ENCODE data around the gene RBCK1.

Gene RBCK1

DNA sequence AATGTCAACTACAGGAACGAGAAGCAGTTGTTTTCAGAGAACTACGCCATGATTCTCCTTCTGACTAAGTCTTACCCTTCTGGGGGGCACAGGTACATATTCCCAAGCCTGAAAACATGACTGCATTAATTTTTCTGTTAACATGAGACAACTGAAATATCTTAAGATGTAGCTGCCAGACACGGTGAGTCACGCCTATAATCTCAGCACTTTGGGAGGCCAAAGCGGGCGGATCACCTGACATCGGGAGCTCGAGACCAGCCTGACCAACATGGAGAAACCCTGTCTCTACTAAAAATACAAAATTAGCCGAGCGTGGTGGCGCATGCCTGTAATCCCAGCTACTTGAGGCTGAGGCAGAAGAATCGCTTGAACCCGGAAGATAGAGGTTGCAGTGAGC is 32.5 kb downstream of the RBCK1 start:
- Histone ChIP-seq H3K9ac (ENCODE audit: low read depth, low read length) (no peak overlapping the region), H4K20me1 (ENCODE audit: insufficient read depth, low read length) (peaks cover 40% of the 10 kb centered on the region), H3K4me3 (ENCODE audit: low read depth in 1 of 2, low read length in 2 of 2) (no peak overlapping the region), H3K4me2 (ENCODE audit: insufficient read depth, low read length) (no peak overlapping the region), H2AFZ (ENCODE audit: low read depth, low read length) (no peak overlapping the region), H3K79me2 (ENCODE audit: insufficient read depth, low read length) (peaks cover 13% of the 10 kb centered on the region; the same call in 1 of the 2 replicates), H3K4me1 (ENCODE audit: insufficient read depth, low read length) (peaks cover 51% of the 10 kb centered on the region), H3K36me3 (ENCODE audit: insufficient read depth, low read length) (peaks cover 82% of the 10 kb centered on the region), H3K27ac (ENCODE audit: low read length) (no peak overlapping the region; the same call in 1 of the 2 replicates), H3K9me3 (ENCODE audit: insufficient read depth, low read length, severe bottlenecking) (no peaks in the 10 kb centered on the region), H3K27me3 (ENCODE audit: insufficient read depth, low read length, poor library complexity) (no peaks in the 10 kb centered on the region)
- no peak for ATAC-seq (ENCODE audit: insufficient read depth, low read depth)
- TF ChIP-seq, protein P1, sequence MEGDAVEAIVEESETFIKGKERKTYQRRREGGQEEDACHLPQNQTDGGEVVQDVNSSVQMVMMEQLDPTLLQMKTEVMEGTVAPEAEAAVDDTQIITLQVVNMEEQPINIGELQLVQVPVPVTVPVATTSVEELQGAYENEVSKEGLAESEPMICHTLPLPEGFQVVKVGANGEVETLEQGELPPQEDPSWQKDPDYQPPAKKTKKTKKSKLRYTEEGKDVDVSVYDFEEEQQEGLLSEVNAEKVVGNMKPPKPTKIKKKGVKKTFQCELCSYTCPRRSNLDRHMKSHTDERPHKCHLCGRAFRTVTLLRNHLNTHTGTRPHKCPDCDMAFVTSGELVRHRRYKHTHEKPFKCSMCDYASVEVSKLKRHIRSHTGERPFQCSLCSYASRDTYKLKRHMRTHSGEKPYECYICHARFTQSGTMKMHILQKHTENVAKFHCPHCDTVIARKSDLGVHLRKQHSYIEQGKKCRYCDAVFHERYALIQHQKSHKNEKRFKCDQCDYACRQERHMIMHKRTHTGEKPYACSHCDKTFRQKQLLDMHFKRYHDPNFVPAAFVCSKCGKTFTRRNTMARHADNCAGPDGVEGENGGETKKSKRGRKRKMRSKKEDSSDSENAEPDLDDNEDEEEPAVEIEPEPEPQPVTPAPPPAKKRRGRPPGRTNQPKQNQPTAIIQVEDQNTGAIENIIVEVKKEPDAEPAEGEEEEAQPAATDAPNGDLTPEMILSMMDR (IDR thresholded peaks at IDR 0.05; ENCODE audit: borderline replicate concordance, extremely low read depth, low read length, poor library complexity, severe bottlenecking) = no peak
- TF ChIP-seq EZH2 (IDR thresholded peaks at IDR 0.05; ENCODE audit: borderline replicate concordance, low read depth, low read length, severe bottlenecking) = no peak
- no peak for DNase-seq

DNA sequence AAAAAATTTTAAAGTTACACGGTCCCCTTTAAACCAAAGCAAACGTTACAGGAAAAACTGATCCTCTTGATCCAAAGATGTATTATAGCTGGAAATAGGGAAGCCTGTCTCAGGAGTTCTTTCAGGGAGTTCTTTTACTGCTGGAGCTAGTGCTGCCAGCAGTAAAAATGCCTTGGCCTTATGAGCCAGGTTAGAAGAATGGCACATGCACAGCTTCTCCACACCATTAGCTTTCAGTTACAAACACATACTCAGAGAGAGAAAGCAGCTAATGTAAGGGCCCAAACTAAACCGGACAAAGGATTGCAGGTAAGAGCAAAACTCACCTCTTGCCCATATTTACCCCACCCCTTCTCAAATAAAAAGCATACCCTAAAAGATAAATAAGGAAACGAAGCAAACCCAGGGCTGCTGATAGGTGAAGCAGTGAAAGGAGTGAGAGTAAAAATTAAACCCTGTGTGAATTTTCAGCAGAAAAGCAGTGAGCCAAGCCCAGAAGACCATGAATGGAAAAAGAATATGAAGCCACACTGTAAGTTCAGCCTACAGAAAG is 35.2 kb downstream of the RBCK1 start:
- Histone ChIP-seq H3K4me3 (ENCODE audit: low read depth in 1 of 2, low read length in 2 of 2) (no peak overlapping the region), H3K9me3 (ENCODE audit: insufficient read depth, low read length, severe bottlenecking) (no peaks in the 10 kb centered on the region), H3K4me1 (ENCODE audit: insufficient read depth, low read length) (peaks cover 37% of the 10 kb centered on the region), H3K4me2 (ENCODE audit: insufficient read depth, low read length) (no peak overlapping the region), H3K79me2 (ENCODE audit: insufficient read depth, low read length) (peaks cover 29% of the 10 kb centered on the region), H3K36me3 (ENCODE audit: insufficient read depth, low read length) (peaks cover 79% of the 10 kb centered on the region), H2AFZ (ENCODE audit: low read depth, low read length) (no peak overlapping the region), H3K9ac (ENCODE audit: low read depth, low read length) (no peak overlapping the region), H3K27ac (ENCODE audit: low read length) (no peak overlapping the region), H3K27me3 (ENCODE audit: insufficient read depth, low read length, poor library complexity) (no peaks in the 10 kb centered on the region), H4K20me1 (ENCODE audit: insufficient read depth, low read length) (peaks cover 37% of the 10 kb centered on the region)
- no peak for DNase-seq
- ATAC-seq (ENCODE audit: insufficient read depth, low read depth) = no peak
- TF ChIP-seq, protein P1 (IDR thresholded peaks at IDR 0.05; ENCODE audit: borderline replicate concordance, extremely low read depth, low read length, poor library complexity, severe bottlenecking) = no peak
- TF ChIP-seq EZH2 (IDR thresholded peaks at IDR 0.05; ENCODE audit: borderline replicate concordance, low read depth, low read length, severe bottlenecking) = no peak

DNA sequence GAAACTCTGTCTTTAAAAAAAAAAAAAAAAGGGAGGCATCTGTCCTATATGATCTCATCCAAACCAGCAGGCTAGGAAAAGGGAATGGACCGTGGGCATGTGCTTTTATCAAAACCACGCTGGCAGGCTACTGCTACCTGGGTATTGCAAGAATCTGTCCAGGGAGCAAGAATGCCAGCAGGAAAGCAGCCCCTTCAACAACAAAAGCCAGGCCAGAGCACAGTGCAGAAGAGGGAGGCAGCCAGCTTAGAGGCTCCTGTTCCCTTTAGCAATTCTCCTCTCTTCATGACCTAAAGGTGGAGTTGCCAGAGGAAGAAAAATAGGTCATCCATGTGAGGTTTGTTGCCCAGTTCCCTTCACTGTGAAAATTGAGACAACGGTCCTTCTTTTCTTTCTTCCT is 36.0 kb downstream of the RBCK1 start:
- no peak for ATAC-seq (ENCODE audit: insufficient read depth, low read depth)
- TF ChIP-seq, protein P1 (IDR thresholded peaks at IDR 0.05; ENCODE audit: borderline replicate concordance, extremely low read depth, low read length, poor library complexity, severe bottlenecking) = no peak
- TF ChIP-seq EZH2 (IDR thresholded peaks at IDR 0.05; ENCODE audit: borderline replicate concordance, low read depth, low read length, severe bottlenecking) = no peak
- no peaks in the 10 kb centered on the region for H3K9me3 ChIP-seq (ENCODE audit: insufficient read depth, low read length, severe bottlenecking)
- H3K36me3 ChIP-seq (ENCODE audit: insufficient read depth, low read length) = peaks cover 79% of the 10 kb centered on the region
- H3K9ac ChIP-seq (ENCODE audit: low read depth, low read length) = no peak overlapping the region
- H3K79me2 ChIP-seq (ENCODE audit: insufficient read depth, low read length) = peaks cover 36% of the 10 kb centered on the region
- peaks cover 33% of the 10 kb centered on the region for H4K20me1 ChIP-seq (ENCODE audit: insufficient read depth, low read length)
- no peak for DNase-seq
- no peak overlapping the region for H3K4me2 ChIP-seq (ENCODE audit: insufficient read depth, low read length)
- no peak overlapping the region for H2AFZ ChIP-seq (ENCODE audit: low read depth, low read length)
- no peaks in the 10 kb centered on the region for H3K27me3 ChIP-seq (ENCODE audit: insufficient read depth, low read length, poor library complexity)
- H3K4me3 ChIP-seq (ENCODE audit: low read depth in 1 of 2, low read length in 2 of 2) = no peak overlapping the region
- peaks cover 29% of the 10 kb centered on the region for H3K4me1 ChIP-seq (ENCODE audit: insufficient read depth, low read length)
- no peak overlapping the region for H3K27ac ChIP-seq (ENCODE audit: low read length)

Data from DND-41 (cell line).